Amygdala (tissue), 56 donors: ENCODE measurements around the gene OTOGL.

ENCODE experiments used
- DNase-seq, 56 donors: peaks; one replicate each; lab custom pipeline; 2025; lab: John Stamatoyannopoulos, UW

Gene OTOGL

DNA sequence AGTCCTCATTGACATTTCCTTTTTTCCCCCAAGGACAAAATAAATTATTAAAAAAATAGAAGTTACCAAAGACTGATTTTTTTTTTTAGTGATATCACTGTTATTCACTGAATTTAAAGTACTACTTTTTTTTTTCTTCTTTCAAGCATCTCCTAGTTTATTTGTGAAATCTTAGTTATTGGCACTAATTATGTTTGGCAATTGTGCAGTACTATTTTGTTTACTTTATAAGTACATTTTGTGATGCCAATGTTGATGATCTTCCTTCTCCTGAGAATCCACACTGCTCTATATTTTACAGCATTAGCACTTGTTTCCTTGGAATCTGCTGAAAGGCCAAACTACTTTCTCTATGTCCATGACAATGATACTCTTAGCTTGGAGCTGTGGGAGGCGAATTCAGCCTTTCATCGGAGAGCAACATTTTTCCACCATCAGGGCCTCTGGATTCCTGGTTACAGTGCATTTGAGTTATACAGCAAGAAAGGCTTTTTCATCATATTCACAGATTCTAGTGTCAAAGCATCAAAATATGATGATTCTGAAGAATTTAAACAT, 220.9 kb downstream of the OTOGL start:
- no peak for DNase-seq

DNA sequence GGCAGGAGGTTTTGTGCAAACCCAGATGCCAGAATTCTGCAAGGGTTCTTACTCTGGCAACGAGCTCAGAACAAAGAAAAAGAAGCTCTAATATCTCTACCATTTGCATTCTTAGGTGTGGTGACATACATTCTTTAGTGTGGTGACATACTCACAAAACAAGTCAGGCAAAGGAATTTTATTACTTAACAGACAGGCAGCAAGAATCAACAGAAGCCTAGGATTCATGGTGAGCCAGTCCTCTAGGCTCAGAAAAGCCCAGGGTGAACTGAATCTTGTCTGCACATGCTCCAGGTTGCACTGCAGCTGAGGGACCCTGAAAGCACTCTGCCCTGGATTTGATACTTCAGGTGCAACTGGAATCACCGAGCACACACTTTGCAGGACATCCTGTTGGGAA, 222.3 kb downstream of the OTOGL start:
- DNase-seq: no peak

DNA sequence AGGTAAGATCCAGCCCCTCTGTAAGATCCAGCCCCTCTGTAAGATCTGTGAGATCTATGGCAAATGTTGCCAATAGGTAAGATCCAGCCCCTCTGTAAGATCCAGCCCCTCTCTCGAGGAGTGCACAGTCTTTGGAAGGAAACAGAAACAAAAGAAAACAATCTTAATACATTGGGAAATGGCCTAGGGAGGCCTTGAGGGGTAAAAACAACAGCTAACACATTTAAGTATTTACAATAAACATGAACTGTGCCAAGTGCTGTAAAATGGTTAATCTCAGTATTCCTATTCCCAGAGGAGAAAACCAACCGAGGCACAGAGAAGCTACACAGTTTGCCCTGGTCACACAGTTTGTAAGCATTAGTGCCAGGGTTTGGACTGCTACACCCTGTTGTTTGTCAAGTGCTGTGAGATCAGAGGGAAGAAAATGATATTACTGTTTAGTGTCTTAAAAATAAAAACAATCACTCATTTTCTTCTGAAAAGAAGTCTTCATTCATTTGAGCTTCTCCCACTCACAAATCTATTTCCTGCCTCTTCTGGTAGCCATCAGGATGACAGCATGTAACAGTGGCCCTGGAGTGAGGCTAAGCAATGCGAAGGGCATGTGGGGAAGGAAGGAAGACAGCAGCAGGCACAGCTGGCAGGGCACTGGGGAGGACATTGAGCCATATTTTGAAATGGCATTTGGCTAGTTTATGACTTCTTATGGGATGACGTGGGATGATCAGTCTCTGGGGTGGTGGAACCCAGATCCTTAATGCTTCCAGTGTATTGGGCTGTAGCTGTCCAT, 226.0 kb downstream of the OTOGL start:
- DNase-seq: no peak

DNA sequence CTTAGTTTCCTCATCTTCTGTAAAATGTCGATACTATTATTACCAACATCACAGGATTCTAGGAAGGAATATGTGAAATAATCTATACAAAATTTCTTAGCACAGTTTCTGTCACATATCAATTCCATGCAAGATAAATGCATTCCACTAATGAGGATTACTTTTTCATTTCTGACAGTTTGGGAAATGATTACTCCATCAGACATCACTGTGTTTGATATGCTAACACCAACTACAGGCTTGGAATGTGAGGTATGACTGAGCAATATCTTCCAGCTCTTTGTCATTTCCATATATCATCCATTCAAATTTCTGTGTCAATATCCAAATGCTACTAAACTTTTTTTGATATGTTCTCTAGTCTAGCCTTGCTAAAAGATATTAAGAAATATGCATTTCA, 233.5 kb downstream of the OTOGL start:
- no peak for DNase-seq

DNA sequence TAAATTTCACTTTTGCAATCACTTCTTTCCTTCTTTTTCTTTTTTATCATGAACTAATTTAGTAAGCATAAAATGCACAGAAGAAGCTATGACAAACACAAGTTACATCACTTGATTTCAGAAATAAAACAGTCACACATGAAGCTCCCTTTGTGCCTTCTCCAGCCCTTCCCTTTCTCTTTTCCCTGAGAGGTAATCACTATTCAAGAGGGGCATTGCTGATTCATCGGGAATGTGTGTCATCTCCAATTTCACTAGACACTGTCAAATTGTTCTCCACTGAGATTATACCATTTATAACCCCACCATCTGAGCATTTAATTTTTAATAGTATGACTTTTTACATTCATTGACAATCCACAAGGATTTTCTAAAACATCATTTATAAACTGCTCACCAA, 253.1 kb downstream of the OTOGL start:
- DNase-seq: no peak

DNA sequence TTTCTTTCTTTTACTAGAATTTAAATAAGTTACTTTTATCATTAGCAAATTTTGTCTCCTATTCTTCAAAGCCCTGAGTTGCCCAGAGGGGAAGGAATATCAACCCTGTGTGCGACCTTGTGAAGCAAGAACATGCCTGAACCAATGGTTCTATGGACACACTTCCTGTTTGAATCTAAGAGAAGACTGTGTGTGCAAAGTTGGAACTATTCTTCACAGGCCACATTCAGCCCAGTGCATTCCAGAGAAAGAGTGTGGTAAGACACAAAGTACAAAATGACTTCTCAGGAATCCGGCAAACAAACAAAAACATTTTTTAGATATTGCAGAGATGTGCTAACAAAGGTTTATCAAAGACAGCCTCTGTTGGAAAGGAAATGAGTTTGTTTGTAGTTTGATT, 253.9 kb downstream of the OTOGL start:
- no peak for DNase-seq

DNA sequence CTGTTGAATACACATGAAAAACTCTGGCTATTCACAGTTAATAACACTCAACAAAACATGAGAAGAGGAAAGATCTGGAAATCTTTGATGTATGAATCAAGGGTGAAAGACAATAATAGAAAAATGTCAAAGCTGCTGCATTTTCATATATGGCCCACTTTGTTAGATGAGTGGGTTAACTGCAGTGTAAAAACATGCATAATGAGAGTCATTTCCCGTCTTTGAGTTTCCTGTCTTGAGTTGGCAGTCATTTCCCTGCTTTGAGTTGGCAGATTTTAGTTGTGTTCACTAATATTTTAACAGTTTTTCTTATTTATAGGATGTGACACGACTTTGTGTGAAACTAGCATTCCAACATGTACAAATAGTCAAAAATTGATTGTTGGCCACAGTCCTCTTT, 256.8 kb downstream of the OTOGL start:
- DNase-seq: no peak

DNA sequence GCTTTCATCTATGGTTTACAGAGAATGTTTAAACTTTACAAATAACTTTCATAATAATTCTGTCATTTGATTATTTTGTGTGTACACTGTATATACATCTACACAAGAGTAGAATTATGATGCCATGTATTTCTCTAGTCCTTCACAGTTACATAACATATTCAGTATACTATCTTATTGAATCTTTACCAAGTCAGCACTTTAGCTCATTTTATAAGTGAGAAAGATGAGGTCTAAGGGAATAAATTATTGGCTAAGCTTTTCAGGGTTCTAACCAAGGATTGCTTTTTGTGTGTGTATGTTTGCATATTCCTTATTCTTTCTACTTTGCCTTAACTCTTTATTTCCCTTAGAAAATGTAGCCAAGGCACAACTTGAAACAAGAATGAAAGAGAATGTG, 260.4 kb downstream of the OTOGL start:
- DNase-seq: no peak

DNA sequence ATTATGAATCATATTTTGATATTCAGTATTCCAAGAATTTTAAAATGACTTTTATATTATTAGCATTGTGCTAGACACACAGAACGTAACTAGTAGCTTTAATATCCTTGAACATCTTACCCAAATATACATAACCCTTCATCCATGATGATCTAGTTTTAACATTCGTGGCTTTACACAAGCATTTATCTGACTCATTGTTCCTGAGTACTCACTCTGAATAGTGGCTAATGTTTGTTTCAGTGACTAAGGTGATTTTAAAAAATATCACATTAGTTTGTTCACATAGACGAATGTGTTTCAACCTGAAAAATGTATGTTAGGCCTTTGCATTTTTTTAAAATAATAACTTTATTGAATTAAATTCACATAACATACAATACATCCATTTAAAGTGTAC, 264.7 kb downstream of the OTOGL start:
- no peak for DNase-seq

DNA sequence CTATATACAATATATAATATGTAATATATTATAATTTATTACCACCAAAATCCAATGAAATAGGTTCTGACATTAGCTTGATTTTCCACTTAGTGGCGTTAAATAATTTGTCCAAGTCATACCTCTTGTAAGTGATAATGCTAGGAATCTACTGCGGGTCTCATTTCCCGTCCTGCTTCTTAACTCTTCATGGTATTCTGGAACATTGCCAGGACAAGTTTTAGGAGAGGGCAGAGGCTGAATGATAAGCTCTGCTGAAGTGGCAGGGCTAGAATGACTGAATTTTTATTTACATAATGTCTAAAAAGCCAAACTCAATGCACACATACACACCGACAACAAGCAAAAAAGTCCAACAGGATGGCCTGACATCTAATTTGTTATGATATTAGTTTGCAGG, 274.3 kb downstream of the OTOGL start:
- no peak for DNase-seq

DNA sequence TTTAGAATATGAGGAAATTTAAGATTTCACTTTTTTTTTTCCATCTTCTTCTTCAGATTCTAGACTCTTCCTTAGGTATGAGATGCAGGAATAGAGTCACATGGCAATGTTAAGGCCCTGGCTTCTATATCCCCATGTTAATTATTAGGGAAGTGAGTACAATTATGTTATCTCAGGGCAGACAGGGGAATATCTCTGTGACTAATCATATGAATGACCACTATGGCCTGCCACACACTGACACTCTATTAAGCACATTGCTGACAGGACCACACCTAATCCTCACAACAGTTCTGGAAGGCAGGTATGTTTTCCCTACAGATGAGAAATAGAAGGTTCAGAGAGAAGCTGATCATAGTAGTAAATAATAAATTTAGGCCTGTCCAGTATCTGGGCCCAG, 275.3 kb downstream of the OTOGL start:
- DNase-seq: no peak

DNA sequence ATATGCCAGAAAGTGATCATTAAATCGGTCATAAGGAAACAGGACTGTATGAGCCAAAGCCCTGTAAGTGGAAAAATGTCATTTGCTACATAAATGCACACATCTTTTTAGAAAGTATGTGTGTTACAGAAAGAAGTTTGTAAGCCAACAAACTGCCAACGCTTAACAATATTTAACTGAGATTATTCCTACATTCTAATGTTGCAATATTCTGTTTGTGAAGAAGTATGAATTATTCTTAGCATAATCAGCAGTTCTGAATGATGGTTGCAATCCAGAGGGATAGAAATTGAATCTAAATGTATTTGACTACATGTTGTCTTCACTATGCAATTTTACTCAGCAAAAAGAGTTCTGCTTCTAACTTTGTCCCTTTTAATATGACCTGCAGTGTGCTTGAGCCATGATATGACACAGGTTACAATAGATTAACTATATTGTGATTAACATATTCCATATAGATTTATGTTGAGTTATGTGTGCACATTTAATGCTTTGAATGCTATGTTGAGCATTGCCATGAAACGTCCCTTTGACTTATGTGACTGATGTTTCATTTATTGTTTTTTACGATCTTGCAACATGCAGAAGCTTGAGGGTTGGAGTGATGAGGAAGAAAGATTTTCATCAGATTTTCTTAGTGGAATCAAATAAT, 277.9 kb downstream of the OTOGL start:
- no peak for DNase-seq

DNA sequence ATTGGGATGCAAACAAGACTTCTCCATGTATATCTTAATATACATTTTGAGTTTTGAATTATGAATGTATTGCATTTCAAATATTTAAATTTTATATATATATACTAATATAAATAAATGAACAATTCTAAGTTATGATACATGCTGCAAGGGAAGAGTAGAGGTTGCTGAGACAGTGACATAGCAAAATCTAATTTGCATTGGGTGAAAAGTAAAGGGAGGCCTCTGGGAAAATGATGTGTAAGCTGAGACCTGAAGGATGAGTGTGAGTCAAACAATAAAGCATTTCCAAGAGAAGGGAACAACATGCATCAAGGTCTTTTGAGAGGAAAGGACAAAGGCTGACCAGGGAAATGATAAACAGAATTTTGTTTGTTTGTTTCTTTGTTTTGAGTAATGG, 281.8 kb downstream of the OTOGL start:
- no peak for DNase-seq

DNA sequence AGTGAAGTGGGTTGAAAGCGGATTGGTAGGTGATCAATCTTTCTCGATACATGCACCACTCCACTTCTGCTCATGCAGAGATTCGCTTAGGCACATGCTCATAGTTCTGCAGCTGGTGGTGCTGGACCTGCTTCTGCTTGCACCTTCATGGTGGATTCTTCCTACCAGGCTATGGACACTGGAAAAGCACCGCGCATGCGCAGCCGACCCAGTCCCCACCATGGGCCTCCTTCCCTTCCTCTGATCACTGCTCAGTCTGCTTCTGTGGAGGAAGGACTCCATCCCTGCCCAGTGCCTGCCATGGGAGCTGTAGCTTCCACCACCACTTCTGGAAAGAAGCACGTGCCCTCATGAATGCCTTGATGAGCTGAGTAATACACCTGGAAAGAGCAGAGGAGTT, 282.9 kb downstream of the OTOGL start:
- no peak for DNase-seq

DNA sequence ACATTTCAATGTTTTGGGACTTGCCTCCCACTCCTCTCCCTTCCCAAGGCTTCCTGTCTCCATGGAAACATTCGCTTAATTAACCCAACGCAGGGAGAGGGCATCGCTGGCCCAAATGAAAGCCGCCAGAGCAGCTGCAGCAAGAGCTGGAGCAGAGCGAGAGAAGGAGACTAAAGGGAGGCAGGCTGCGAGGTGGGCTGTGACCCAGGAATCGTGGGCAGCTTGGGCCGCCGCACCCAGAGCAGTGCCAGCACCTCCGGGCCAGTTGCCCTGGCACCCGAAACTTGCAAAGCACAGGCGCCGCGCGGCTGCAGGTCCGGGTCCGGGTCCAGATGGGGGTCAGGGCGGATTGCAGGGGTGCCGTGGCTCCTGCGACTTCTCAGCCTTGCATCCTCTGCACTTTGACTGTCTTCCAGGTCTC, 301.2 kb downstream of the OTOGL start:
- DNase-seq: peak in 32 of 56 donors; percentile 1 to 52 (median 13)

DNA sequence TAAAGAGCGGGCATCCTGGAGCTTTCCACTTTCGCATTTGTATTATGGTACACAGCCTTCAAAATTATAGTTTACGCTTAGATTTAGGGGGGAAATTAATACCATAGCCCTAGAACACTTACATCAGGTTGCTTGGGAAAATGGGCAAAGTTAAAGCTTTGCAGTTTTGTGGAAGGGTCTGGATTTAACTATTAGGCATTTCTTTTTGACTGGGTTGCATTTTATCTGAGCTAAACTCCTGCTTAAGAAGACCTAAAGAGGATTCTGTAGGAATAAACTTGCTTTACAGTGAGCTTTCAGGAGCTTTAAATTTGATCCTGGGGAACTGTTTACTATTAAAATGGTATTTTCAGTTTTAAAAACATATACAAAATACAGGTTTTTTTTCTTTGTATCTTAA, 301.9 kb downstream of the OTOGL start:
- no peak for DNase-seq

DNA sequence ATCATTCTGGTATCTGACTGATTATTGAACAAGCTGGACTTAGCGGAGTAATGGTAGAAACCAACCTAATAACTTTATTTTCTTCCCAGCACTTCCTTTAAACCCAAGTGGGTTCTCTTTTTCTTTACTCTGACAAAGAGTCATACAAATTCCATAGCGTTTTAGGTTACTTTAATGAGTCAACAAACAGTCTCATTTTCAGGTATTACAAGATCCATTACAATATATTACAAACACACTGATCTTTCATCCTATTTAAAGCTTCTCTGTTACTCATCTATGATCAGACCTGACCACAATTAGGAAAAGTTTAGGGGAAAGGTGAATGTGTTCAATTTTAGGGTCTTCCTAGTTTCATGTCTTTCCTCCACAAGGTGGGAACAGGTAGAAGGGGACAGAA, 305.3 kb downstream of the OTOGL start:
- no peak for DNase-seq

DNA sequence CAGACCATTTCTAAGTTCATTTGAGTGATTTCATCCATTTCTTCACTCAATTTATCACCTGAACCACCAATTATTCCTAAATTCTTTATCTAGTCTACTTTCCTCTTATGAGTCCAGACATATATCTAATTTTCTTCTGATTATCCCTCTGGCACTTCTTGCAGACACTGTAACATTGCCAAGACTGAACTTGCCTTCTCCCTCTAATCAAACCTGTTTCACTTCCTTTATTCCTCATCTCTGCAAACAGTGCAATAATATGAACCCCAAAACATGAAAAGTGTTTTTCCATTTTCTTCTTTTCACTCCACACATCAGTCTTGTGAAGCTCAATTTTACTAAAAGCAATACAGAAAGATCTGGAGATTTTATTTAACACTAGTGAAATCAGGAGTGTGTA, 306.9 kb downstream of the OTOGL start:
- DNase-seq: no peak

DNA sequence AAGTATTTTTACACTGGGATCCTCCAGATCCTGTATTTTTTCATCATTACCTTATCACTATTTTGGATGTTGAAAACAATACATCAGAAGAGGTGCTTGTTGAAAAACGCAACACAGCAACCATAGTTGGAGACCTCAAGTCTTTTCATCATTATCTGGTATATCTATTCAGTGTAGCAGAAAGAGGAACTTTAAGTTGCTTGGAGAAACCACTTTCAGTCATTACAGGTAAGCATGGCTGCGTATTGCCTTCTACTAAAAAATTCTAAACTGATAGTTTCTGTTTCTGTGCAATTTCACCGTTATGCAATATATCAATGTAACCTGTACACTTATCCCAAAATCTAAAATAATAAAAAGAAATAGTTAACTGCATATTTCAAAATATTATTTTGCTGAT, 312.4 kb downstream of the OTOGL start:
- DNase-seq: no peak

DNA sequence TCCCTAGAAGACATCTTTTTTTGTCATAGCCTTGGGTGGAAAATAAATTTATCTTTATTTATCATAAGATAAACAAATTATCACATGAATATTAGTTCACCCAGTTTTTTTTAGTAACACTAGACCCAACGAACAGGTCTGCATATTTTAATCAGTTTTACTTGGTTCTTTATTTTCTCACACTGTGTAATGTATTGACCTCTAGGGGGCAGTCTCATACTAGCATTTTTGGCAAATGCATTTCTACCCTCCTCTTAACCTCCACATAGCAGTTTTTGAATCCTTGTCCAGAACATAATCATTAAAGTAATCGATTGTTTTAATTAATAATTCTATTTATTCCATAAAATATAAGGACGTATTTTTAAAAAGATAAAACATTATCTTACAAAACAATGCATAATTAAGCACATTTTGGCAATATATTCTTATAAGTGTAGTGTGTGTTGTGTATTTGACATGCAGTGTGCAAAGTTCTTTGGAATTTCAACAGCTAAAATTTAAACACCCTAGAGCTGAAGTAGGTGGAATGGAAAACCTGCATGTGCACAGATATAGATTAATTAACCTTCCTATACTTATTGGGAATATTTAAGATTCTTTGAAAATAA, 313.1 kb downstream of the OTOGL start:
- DNase-seq: peak in 1 of 56 donors; percentile 49

DNA sequence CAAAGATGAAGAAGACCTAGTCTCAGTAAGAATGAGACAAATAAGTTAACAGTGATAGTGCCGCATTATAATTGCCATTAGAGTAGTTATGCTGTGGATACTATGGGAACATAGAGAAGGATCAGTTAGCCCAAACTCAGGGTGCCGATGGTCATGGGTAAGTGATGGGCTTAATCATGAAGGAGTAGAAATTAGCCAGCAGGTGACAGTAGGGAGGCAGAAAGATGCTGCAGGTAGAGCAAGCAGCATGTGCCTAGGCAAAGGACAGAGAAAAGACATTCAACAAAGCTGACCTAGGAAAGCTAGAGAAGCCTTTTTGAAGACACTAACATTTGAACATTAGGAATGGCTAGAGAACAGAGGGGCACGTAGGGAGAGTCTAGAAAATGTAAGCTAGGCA, 314.1 kb downstream of the OTOGL start:
- DNase-seq: no peak

DNA sequence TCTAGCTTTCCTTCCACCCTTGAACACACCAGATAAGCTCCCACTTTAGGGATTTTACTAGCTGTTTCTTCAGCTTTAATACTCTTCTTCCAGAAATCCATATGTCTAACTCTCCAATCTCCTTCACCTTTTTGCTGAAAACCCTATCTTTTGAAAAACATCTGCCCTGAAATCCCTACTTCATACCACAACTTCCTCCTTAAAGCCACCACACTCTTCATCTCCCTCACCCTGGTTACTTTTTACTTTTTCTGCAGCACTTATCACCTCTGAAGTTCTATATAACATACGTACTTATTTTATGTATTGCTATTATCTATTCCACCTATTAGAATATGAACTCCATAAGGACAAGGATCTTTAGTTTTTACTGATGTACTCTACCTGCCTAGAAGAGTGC, 316.1 kb downstream of the OTOGL start:
- DNase-seq: no peak
